Measurements from ENCODE around the gene TIAM2.
"Not testable (repeated sequence)": the region's sequence is repeated elsewhere in the genome, so short reads cannot be mapped to it uniquely, and the experiment has no call there.

Gene TIAM2

DNA sequence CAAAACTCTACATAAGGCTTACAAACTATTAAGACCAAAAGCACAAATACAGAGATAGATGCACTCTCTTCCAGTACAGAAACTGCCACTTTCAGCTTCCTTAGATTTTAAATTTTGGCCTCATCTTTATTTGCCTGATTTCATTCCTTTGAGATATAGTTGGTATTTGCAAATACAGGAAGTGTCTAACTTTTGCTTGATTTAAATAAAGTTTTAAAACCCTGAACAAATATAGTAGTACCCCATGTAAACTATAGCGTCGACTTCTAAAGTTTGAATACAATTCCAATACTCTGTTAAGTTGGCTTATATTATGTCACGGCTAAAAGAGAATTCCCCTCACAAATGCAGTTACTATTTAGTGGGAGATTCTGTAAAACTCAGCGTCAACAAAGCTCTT, 267.5 kb downstream of the TIAM2 start:
- DNase-seq (ENCODE audit: low read depth, low spot score), result no peak
- TF ChIP-seq CTCF (IDR thresholded peaks at IDR 0.05; ENCODE audit: low read depth, low read length), result no peak
- H3K4me3 ChIP-seq (ENCODE audit: low read depth, low read length), result no peak overlapping the region
- in situ Hi-C loops (cut with HindIII; ENCODE audit: low sequenced_read_pairs), result no loop called here

GRCh38 chr6:155263373-155264063, 268.4 kb downstream of the TIAM2 start, which contains the start of gene CLDN20:
Gene CLDN20 (plus strand): TSS chr6:155264013. CDS start chr6:155275720, 11,707 bp downstream.
- no peak for DNase-seq (ENCODE audit: low read depth, low spot score)
- TF ChIP-seq CTCF (IDR thresholded peaks at IDR 0.05; ENCODE audit: low read depth, low read length), result no peak
- in situ Hi-C loops (cut with HindIII; ENCODE audit: low sequenced_read_pairs), result no loop called here
- H3K4me3 ChIP-seq (ENCODE audit: low read depth, low read length), result no peak within 1 kb of the TSS

GRCh38 chr6:155264693-155265320, 269.7 kb downstream of the TIAM2 start:
- H3K4me3 ChIP-seq (ENCODE audit: low read depth, low read length), result no peak overlapping the region
- in situ Hi-C loops (cut with HindIII; ENCODE audit: low sequenced_read_pairs), result no loop called here
- TF ChIP-seq CTCF (IDR thresholded peaks at IDR 0.05; ENCODE audit: low read depth, low read length), result no peak
- DNase-seq (ENCODE audit: low read depth, low spot score), result no peak

GRCh38 chr6:155265843-155266535, 270.9 kb downstream of the TIAM2 start:
- H3K4me3 ChIP-seq (ENCODE audit: low read depth, low read length), result no peak overlapping the region
- in situ Hi-C loops (cut with HindIII; ENCODE audit: low sequenced_read_pairs), result no loop called here
- TF ChIP-seq CTCF (IDR thresholded peaks at IDR 0.05; ENCODE audit: low read depth, low read length), result peak; percentile 10
- no peak for DNase-seq (ENCODE audit: low read depth, low spot score)

DNA sequence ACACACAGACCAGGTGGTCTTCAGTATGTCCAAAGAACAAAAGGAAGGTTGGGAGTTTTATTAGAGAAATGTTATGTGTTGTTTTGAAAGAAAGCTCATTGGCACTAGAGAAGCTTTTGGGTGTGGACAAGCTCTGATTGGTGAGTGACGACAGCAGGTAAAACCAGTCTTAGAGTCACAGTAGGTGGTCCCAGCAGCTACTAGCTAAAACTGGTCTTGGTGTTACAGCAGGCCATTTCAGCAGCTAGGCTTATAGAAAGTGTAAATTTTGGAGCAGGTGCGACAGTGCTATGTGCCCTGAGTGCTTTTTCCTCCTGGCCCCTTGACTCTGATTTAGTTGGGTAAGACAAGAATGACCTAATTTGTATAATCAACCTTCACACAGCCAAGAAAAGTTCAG, 272.3 kb downstream of the TIAM2 start:
- H3K4me3 ChIP-seq (ENCODE audit: low read depth, low read length), result no peak overlapping the region
- no peak for TF ChIP-seq CTCF (IDR thresholded peaks at IDR 0.05; ENCODE audit: low read depth, low read length)
- DNase-seq (ENCODE audit: low read depth, low spot score), result no peak
- in situ Hi-C loops (cut with HindIII; ENCODE audit: low sequenced_read_pairs), result no loop called here

DNA sequence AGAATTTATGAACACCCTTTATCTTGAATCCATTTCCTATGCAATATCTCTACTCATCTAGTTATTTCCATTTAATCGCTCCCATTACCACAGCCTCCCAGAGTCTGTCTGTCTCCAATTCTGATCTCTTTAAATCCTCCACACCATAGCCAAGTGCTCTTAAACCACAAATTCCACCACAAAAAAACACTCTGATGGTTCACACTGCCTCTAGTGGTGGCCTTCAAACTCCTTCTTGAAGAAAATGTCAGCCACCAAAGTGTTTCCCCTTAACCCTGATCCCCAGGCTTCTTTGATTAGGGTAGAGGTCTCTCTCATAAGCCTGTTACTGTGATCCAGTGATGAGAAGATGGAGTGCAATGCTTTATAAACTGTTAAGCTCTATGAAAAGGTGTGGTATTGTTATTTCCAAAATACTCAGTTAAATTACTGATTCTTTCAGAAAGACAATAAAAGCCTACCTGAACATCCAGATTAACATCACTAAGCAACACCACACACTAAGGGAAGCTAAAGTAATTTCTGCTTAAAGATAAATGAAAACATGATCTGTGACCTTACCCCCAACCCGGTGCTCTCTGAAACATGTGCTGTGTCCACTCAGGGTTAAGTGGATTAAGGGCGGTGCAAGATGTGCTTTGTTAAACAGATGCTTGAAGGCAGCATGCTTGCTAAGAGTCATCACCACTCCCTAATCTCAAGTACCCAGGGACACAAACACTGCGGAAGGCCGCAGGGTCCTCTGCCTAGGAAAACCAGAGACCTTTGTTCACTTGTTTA, 273.2 kb downstream of the TIAM2 start:
- TF ChIP-seq CTCF (IDR thresholded peaks at IDR 0.05; ENCODE audit: low read depth, low read length), result peak; percentile 67
- H3K4me3 ChIP-seq (ENCODE audit: low read depth, low read length); in situ Hi-C loops (cut with HindIII; ENCODE audit: low sequenced_read_pairs): not testable (repeated sequence)
- DNase-seq (ENCODE audit: low read depth, low spot score), result peak; percentile 66
